Measurements from ENCODE around the gene STOML1.

The STOML1 gene

GRCh38 chr15:73946046-73946721, 45.9 kb downstream of the STOML1 start:
- Histone ChIP-seq H3K79me2 (ENCODE audit: insufficient read depth, low read length) (no peaks in the 10 kb centered on the region), H3K4me1 (ENCODE audit: insufficient read depth, low read length, poor library complexity, severe bottlenecking) (peaks cover 42% of the 10 kb centered on the region), H3K27me3 (ENCODE audit: insufficient read depth, low read length, poor library complexity, severe bottlenecking) (no peaks in the 10 kb centered on the region), H3F3A (ENCODE audit: low read depth) (no peaks in the 10 kb centered on the region), H3K36me3 (ENCODE audit: insufficient read depth, low read length) (no peaks in the 10 kb centered on the region), H3K9me2 (replicated peaks; ENCODE audit: low read depth, low read length) (no peaks in the 10 kb centered on the region), H3K4me3 (ENCODE audit: low read length, poor library complexity, severe bottlenecking) (no peak overlapping the region), H2AFZ (ENCODE audit: low read length) (no peak overlapping the region), H3K4me2 (ENCODE audit: low read depth, low read length, poor library complexity, severe bottlenecking) (no peak overlapping the region), H3K9me3 (ENCODE audit: insufficient read depth, low read depth, low read length) (no peaks in the 10 kb centered on the region), H3K9ac (ENCODE audit: low read depth, low read length, poor library complexity, severe bottlenecking) (no peak overlapping the region), H4K20me1 (ENCODE audit: insufficient read depth, low read length, poor library complexity, severe bottlenecking) (no peaks in the 10 kb centered on the region)
- TF ChIP-seq EZH2phosphoT487 (IDR thresholded peaks at IDR 0.05; ENCODE audit: borderline replicate concordance) (no peak), CTCF (conservative IDR thresholded peaks at IDR 0.05; ENCODE audit: low read length) (no peak)

GRCh38 chr15:73945130-73945508, 47.0 kb downstream of the STOML1 start:
- H4K20me1 ChIP-seq (ENCODE audit: insufficient read depth, low read length, poor library complexity, severe bottlenecking): no peaks in the 10 kb centered on the region
- H3K4me2 ChIP-seq (ENCODE audit: low read depth, low read length, poor library complexity, severe bottlenecking): no peak overlapping the region
- no peaks in the 10 kb centered on the region for H3F3A ChIP-seq (ENCODE audit: low read depth)
- H3K9ac ChIP-seq (ENCODE audit: low read depth, low read length, poor library complexity, severe bottlenecking): peak overlapping the region; percentile 5
- H3K27me3 ChIP-seq (ENCODE audit: insufficient read depth, low read length, poor library complexity, severe bottlenecking): no peaks in the 10 kb centered on the region
- H3K79me2 ChIP-seq (ENCODE audit: insufficient read depth, low read length): no peaks in the 10 kb centered on the region
- H3K9me2 ChIP-seq (replicated peaks; ENCODE audit: low read depth, low read length): no peaks in the 10 kb centered on the region
- TF ChIP-seq CTCF (conservative IDR thresholded peaks at IDR 0.05; ENCODE audit: low read length) (no peak), EZH2phosphoT487 (IDR thresholded peaks at IDR 0.05; ENCODE audit: borderline replicate concordance) (no peak)
- H2AFZ ChIP-seq (ENCODE audit: low read length): no peak overlapping the region
- no peak overlapping the region for H3K4me3 ChIP-seq (ENCODE audit: low read length, poor library complexity, severe bottlenecking)
- no peaks in the 10 kb centered on the region for H3K9me3 ChIP-seq (ENCODE audit: insufficient read depth, low read depth, low read length)
- H3K4me1 ChIP-seq (ENCODE audit: insufficient read depth, low read length, poor library complexity, severe bottlenecking): peaks cover 49% of the 10 kb centered on the region
- H3K36me3 ChIP-seq (ENCODE audit: insufficient read depth, low read length): no peaks in the 10 kb centered on the region

GRCh38 chr15:73944161-73945129, 47.6 kb downstream of the STOML1 start:
- no peaks in the 10 kb centered on the region for H3K9me3 ChIP-seq (ENCODE audit: insufficient read depth, low read depth, low read length)
- no peak overlapping the region for H3K4me2 ChIP-seq (ENCODE audit: low read depth, low read length, poor library complexity, severe bottlenecking)
- H3K4me1 ChIP-seq (ENCODE audit: insufficient read depth, low read length, poor library complexity, severe bottlenecking): peaks cover 52% of the 10 kb centered on the region
- TF ChIP-seq EZH2phosphoT487 (IDR thresholded peaks at IDR 0.05; ENCODE audit: borderline replicate concordance) (no peak), CTCF (conservative IDR thresholded peaks at IDR 0.05; ENCODE audit: low read length) (no peak)
- no peaks in the 10 kb centered on the region for H3K9me2 ChIP-seq (replicated peaks; ENCODE audit: low read depth, low read length)
- H3K27me3 ChIP-seq (ENCODE audit: insufficient read depth, low read length, poor library complexity, severe bottlenecking): no peaks in the 10 kb centered on the region
- H3K36me3 ChIP-seq (ENCODE audit: insufficient read depth, low read length): no peaks in the 10 kb centered on the region
- H3K79me2 ChIP-seq (ENCODE audit: insufficient read depth, low read length): no peaks in the 10 kb centered on the region
- peak overlapping the region; percentile 5 for H3K9ac ChIP-seq (ENCODE audit: low read depth, low read length, poor library complexity, severe bottlenecking)
- no peak overlapping the region for H2AFZ ChIP-seq (ENCODE audit: low read length)
- no peaks in the 10 kb centered on the region for H4K20me1 ChIP-seq (ENCODE audit: insufficient read depth, low read length, poor library complexity, severe bottlenecking)
- no peaks in the 10 kb centered on the region for H3F3A ChIP-seq (ENCODE audit: low read depth)
- H3K4me3 ChIP-seq (ENCODE audit: low read length, poor library complexity, severe bottlenecking): no peak overlapping the region
